ENCODE measurements around the gene MRGPRF.

Gene MRGPRF

DNA sequence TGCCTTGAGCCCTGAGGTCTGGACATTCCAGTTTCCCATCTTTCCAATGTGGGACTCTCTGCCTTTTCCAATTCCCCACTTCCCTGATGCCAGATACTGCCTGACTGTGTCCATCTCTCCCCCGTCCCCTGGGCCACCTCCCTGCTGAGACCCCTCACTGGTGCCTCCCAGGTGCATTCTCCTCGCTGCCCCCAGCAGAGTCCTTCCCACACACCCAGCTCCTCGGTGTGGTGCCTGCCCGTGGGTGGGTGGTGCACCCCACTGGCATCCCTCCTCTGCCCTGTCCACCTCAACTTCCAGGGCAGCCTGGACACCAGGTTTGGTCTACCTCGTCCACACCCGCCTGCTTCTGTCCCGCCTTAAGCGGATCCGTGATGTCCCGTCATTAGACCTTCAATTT is 4.9 kb upstream of the MRGPRF start:
- H3K4me3 ChIP-seq (ENCODE audit: low read depth, low read length), result no peak overlapping the region
- TF ChIP-seq, protein P1, sequence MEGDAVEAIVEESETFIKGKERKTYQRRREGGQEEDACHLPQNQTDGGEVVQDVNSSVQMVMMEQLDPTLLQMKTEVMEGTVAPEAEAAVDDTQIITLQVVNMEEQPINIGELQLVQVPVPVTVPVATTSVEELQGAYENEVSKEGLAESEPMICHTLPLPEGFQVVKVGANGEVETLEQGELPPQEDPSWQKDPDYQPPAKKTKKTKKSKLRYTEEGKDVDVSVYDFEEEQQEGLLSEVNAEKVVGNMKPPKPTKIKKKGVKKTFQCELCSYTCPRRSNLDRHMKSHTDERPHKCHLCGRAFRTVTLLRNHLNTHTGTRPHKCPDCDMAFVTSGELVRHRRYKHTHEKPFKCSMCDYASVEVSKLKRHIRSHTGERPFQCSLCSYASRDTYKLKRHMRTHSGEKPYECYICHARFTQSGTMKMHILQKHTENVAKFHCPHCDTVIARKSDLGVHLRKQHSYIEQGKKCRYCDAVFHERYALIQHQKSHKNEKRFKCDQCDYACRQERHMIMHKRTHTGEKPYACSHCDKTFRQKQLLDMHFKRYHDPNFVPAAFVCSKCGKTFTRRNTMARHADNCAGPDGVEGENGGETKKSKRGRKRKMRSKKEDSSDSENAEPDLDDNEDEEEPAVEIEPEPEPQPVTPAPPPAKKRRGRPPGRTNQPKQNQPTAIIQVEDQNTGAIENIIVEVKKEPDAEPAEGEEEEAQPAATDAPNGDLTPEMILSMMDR (IDR thresholded peaks at IDR 0.05; ENCODE audit: insufficient read depth, low read depth, low read length, missing control alignments), result no peak
- no peak for DNase-seq (ENCODE audit: low read depth)

DNA sequence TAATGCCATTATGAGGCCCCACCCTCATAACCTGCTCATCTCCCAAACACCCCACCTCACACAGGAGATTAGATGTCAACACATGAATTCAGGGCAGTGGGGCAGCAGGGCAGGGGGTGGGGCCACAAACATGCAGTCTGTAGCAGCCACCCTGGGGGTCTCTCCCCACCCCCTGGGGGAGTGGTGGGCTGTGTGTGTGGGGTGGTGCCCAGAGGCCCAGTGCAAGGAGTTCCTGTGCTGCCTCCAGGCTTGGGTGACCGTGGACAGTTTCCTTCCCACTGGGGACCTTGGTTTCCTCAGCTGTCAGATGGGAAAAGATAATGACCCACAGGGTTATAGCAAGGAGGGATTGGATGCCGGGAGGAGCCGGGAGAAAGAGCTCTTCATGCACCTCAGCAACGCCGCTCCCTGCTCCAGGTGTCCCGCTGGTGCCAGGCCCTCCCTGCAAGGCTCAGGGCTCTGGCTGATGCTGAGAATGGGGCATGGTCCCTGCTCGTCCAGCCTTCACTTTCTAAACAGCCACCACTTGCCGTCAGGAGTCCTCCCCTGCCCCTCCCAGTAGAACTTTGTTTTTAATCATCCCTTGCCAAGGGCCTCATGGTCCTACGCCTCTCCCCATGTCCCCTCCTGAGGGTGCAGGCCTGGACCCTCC is 2.0 kb upstream of the MRGPRF start:
- H3K4me3 ChIP-seq (ENCODE audit: low read depth, low read length), result no peak overlapping the region

GRCh38 chr11:69014084-69014851 is 1.2 kb upstream of the MRGPRF start:
- TF ChIP-seq, protein P1 (IDR thresholded peaks at IDR 0.05; ENCODE audit: insufficient read depth, low read depth, low read length, missing control alignments), result no peak
- no peak for DNase-seq (ENCODE audit: low read depth)
- H3K4me3 ChIP-seq (ENCODE audit: low read depth, low read length), result no peak overlapping the region

More for the DNA sequence above, 2.0 kb upstream of the MRGPRF start:
- DNase-seq (ENCODE audit: low read depth), result no peak
- TF ChIP-seq, protein P1 (IDR thresholded peaks at IDR 0.05; ENCODE audit: insufficient read depth, low read depth, low read length, missing control alignments), result no peak

DNA sequence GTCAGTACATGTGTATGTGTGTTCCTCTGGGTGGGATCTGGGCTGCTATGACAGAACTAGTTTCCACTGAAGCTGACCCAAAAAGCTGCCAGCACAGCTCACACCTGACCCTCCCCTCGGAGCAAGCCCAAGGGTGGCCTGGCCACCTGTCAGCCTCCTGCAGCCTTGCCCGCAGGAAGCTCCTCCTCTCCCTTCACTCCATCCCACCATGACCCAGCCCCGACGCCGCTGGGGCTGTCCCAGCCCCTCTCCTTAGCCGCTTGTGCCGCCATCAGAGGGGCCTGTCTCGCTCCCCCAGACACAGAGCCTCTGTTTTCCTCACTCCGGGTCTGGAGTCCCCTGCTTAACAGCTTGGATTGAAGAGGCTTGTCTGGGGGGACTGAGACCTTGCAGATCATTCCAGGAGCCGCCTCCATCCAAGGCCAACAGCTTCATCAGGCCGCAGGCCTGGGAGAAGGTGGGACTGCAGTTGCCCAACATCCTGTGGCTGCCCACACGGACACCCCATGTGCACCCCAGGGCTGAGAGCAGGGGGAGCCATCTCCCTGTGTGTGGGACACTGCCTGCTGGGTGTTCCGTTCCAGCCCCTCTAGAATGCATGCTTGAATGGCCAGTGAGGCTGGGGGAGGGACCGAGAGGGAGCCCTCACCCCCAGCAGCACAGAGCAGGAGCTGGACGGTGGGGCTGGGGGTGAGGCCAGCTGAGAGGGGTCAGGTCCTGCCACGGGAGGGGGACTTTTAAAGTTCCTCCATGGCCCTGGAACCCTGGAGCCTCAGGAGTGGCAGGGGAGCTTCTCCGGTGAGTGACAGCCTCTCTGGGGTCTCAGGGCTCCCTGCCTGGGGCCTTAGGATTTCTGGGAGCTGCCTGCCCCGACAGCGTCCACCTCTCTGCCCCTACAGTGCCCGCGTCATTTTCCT is 696 bp downstream of the MRGPRF start:
- H3K4me3 ChIP-seq (ENCODE audit: low read depth, low read length), result no peak overlapping the region
- TF ChIP-seq, protein P1 (IDR thresholded peaks at IDR 0.05; ENCODE audit: insufficient read depth, low read depth, low read length, missing control alignments), result no peak
- DNase-seq (ENCODE audit: low read depth), result no peak

GRCh38 chr11:69011624-69012091 is 1.4 kb downstream of the MRGPRF start:
- H3K4me3 ChIP-seq (ENCODE audit: low read depth, low read length), result no peak overlapping the region
- TF ChIP-seq, protein P1 (IDR thresholded peaks at IDR 0.05; ENCODE audit: insufficient read depth, low read depth, low read length, missing control alignments), result no peak
- no peak for DNase-seq (ENCODE audit: low read depth)

DNA sequence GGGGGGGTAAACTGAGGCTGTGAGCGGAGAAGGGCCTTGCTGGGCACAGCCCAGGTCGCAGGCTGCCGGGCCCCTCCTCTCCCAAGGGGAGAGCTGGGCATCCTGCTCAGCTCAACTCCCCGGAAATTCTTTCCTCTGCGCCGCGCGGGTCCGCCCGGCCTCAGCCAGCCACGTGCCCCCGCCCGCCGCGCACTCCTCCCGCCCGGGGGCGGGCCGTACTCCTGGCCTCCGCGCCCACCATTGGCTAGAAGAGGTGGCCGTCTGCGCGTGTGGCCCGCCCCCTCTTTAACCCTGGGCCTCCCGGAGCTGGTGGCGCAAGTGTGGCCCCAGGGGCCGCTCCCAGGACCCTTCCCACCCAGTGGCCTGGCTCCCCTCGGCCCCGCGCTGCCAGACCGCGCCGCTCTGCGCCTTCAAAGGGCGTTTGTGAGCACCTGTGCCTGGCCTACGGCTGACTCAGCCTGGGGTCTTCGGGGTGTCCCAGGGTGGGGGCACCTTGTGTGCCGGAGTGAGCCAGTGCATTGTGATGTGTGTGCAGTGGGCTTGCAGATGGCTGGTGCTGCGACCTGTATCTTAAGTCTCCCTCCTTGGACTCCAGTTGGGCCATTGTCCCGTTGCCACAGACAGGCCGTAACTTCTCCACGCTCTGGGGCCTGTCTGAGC is 2.0 kb downstream of the MRGPRF start:
- H3K4me3 ChIP-seq (ENCODE audit: low read depth, low read length), result no peak overlapping the region
- no peak for DNase-seq (ENCODE audit: low read depth)
- TF ChIP-seq, protein P1 (IDR thresholded peaks at IDR 0.05; ENCODE audit: insufficient read depth, low read depth, low read length, missing control alignments), result no peak

Measured in GM12865 (cell line).